Stimulated activated CD8-positive, alpha-beta memory T cell treated with anti-CD3 and anti-CD28 coated beads, Interleukin-4, amount 100 ng/mL, for 1 hour (primary cell): ENCODE data around the gene BAK1.
"Not testable (repeated sequence)": the region's sequence is repeated elsewhere in the genome, so short reads cannot be mapped to it uniquely, and the experiment has no call there.

Source experiments
- DNase-seq, 2 donors: peaks; one replicate each; pipeline ENCODE4 v3.0.0-alpha.2; 2020; ENCODE audit warnings: low read depth in 2 of 2, low spot score in 1 of 2

Gene BAK1

GRCh38 chr6:33552883-33553282 is 27.2 kb downstream of the BAK1 start:
- not testable (repeated sequence) for DNase-seq

- no peak for DNase-seq
Measured at GRCh38 chr6:33552252-33552651, 27.8 kb downstream of the BAK1 start.

GRCh38 chr6:33551538-33551937 is 28.5 kb downstream of the BAK1 start:
- no peak for DNase-seq

DNA sequence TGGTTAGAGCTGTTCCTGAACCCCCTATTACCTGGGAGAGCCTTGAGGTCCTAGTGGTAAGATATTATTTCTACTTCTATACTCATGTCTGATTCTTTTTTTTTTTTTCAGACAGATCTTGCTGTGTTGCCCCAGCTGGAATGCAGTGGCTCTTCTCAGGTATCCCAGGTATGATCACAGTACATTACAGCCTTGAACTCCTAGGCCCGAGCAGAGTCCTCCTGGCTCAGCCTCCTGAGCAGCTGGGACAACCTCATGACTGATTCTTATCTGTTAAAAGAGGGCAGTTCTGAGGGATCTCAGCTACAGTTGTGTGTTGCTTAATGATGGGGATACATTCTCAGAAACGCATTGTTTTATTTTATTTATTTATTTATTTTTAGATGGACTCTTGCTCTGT is 30.2 kb downstream of the BAK1 start:
- no peak for DNase-seq

GRCh38 chr6:33549196-33549595 is 30.9 kb downstream of the BAK1 start:
- no peak for DNase-seq

- DNase-seq = no peak
Measured at GRCh38 chr6:33547499-33547898, 32.6 kb downstream of the BAK1 start.

DNA sequence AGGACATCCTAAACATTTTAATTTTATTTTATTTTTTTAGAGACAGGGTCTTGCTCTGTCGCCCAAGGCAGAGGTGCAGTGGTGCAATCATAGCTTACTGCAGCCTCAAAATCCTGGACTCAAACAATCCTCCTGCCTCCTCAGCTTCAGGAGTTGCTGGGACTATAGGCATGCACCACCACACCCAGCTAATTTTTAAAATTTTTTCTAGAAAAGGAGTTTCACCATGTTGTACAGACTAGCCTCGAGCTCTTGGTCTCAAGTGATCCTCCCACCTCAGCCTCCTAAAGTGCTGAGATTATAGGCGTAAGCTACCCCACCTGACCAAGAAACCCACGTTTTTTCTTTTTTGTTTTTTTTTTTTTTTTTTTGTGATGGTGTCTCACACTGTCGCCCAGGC is 33.3 kb downstream of the BAK1 start:
- no peak for DNase-seq

DNA sequence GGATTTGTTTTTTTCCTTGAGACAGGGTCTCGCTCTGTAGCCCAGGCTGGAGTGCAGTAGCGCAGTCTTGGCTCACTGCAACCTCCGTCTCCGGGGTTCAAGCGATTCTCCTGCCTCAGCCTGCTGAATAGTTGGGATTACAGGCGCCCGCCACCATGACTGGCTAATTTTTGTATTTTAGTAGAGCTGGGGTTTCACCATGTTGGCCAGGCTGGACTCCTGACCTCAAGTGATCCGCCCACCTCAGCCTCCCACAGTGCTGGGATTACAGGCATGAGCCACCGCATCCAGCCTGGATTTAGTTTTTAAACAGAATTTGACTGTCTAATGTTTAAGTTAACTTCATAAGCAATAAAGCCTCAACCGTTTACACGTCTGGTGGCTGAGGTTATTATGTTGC is 34.8 kb downstream of the BAK1 start:
- DNase-seq = not testable (repeated sequence)

GRCh38 chr6:33543116-33543515 is 37.0 kb downstream of the BAK1 start:
- DNase-seq = no peak

DNA sequence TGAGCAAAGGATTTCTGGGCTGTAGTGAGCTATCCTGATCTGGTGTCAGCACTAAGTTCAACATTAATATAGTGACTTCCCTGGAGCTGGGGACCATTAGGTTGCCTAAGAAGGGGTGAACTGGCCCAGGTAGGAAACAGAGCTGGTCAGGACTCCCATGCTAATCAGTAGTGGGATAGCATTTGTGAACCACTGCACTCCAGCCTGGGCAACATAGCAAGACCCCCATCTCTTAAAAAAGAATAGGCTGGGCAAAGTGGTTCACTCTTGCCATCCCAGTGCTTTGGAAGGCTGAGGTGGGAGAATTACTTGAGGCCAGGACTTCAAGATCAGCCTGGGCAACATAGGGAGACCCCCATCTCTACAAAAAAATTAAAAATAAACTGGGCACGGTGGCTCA is 39.3 kb downstream of the BAK1 start:
- no peak for DNase-seq

GRCh38 chr6:33534702-33535101 is 45.4 kb downstream of the BAK1 start:
- DNase-seq = no peak

- DNase-seq = peak; percentile 17 to 22
Measured at GRCh38 chr6:33533163-33533869, 46.8 kb downstream of the BAK1 start.

DNA sequence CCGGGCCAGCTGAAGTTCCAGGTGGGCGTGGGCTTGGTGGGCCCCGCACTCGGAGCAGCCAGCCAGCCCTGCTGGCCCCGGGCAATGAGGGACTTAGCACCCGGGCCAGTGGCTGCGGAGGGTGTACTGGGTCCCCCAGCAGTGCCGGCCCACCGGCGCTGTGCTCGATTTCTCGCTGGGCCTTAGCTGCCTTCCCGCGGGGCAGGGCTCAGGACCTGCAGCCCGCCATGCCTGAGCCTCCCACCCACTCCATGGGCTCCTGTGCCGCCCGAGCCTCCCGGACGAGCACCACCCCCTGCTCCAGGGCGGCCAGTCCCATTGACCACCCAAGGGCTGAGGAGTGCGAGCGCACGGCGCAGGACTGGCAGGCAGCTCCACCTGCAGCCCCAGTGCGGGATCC is 47.6 kb downstream of the BAK1 start:
- DNase-seq = not testable (repeated sequence)

GRCh38 chr6:33530617-33531016 is 49.5 kb downstream of the BAK1 start:
- not testable (repeated sequence) for DNase-seq
